HG03354 (cell line): ENCODE data around the gene PRKACG.

Experiments used
- ATAC-seq: cut with Tn5 transposase; IDR thresholded peaks from one replicate; pipeline ENCODE4 v1.9.1; 2021; ENCODE audit warnings: mild to moderate bottlenecking; ENCODE audit not compliant: unreplicated experiment, poor library complexity, severe bottlenecking

The PRKACG gene

GRCh38 chr9:69028754-69029153 is 14.8 kb upstream of the PRKACG start:
- ATAC-seq = no peak

- ATAC-seq = peak; percentile 83
Measured at GRCh38 chr9:69027355-69028097, 13.6 kb upstream of the PRKACG start.

- no peak for ATAC-seq
Measured at GRCh38 chr9:69023650-69024049, 9.7 kb upstream of the PRKACG start.

- ATAC-seq = no peak
Measured at GRCh38 chr9:69020301-69021145, 6.6 kb upstream of the PRKACG start.

GRCh38 chr9:69019808-69020207 is 5.9 kb upstream of the PRKACG start:
- no peak for ATAC-seq

GRCh38 chr9:69018737-69019136 is 4.8 kb upstream of the PRKACG start:
- ATAC-seq = no peak

- ATAC-seq = no peak
Measured at GRCh38 chr9:69016191-69017096, 2.5 kb upstream of the PRKACG start.

GRCh38 chr9:69013382-69013727 is 558 bp downstream of the PRKACG start:
- no peak for ATAC-seq

GRCh38 chr9:69012696-69013381 is 1.1 kb downstream of the PRKACG start:
- no peak for ATAC-seq

GRCh38 chr9:69009708-69010107 is 4.2 kb downstream of the PRKACG start:
- ATAC-seq = no peak

- no peak for ATAC-seq
Measured at GRCh38 chr9:69004836-69005235, 9.1 kb downstream of the PRKACG start.

GRCh38 chr9:69003051-69003450 is 10.9 kb downstream of the PRKACG start:
- ATAC-seq = no peak

GRCh38 chr9:69001921-69002320 is 12.0 kb downstream of the PRKACG start:
- ATAC-seq = peak; percentile 53

GRCh38 chr9:68999393-69000105 is 14.4 kb downstream of the PRKACG start:
- ATAC-seq = peak; percentile 74

- ATAC-seq = no peak
Measured at GRCh38 chr9:68998812-68999211, 15.1 kb downstream of the PRKACG start.

- ATAC-seq = no peak
Measured at GRCh38 chr9:68998385-68998784, 15.5 kb downstream of the PRKACG start.

- ATAC-seq = no peak
Measured at GRCh38 chr9:68997666-68998065, 16.2 kb downstream of the PRKACG start.

GRCh38 chr9:68996462-68996861 is 17.5 kb downstream of the PRKACG start:
- no peak for ATAC-seq

- no peak for ATAC-seq
Measured at GRCh38 chr9:68995776-68996175, 18.1 kb downstream of the PRKACG start.
